Measurements from ENCODE around the gene FEZ2. TPM values are rescaled to one million over a fixed set of nuclear protein-coding genes. Genes with fewer than 3 reads are reported as not detected.

Gene FEZ2
- total and polyA plus RNA-seq, 12 donors, result 13.9 to 103 (median 63.5) TPM

DNA sequence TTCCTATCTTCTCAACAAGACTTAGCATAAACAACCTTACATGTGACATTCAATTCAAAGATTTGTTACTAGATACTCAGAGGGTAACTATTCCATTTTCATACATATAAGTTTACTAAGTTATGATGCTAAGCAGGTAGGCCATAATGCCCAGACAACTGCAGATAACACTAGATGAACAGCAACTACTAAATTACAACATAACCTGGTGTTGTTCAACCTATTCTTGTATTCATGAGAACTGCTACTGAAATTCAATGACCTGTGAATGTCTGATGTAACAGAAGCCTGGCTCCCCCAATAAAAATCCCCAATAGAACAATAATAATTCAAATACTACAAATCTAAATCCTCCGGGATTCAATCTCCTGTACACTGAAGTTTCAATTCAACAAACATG is 24.8 kb downstream of the FEZ2 start:
- intact Hi-C loops (cut with DNase I), result no loop called here
- H3K27me3 ChIP-seq, result no peaks in the 10 kb centered on the region
- no peaks in the 10 kb centered on the region for H3K9me3 ChIP-seq (replicated peaks in 1 of 3)
- no peak overlapping the region for H3K4me3 ChIP-seq
- DNase-seq, result no peak
- whole genome bisulfite sequencing, 4 donors, result 96 to 100% (median 96%) methylated on average over 1 of the region's 1 CpG
- peaks cover 0 to 13% of the 10 kb centered on the region in 2 donors for H3K36me3 ChIP-seq (replicated peaks in 1 of 2)
- H3K27ac ChIP-seq, result peak overlapping the region in 4 of 5 donors; percentile 5 to 63 (median 54)
- TF ChIP-seq POLR2A (IDR thresholded peaks at IDR 0.05), result no peak
- TF ChIP-seq, protein P1, sequence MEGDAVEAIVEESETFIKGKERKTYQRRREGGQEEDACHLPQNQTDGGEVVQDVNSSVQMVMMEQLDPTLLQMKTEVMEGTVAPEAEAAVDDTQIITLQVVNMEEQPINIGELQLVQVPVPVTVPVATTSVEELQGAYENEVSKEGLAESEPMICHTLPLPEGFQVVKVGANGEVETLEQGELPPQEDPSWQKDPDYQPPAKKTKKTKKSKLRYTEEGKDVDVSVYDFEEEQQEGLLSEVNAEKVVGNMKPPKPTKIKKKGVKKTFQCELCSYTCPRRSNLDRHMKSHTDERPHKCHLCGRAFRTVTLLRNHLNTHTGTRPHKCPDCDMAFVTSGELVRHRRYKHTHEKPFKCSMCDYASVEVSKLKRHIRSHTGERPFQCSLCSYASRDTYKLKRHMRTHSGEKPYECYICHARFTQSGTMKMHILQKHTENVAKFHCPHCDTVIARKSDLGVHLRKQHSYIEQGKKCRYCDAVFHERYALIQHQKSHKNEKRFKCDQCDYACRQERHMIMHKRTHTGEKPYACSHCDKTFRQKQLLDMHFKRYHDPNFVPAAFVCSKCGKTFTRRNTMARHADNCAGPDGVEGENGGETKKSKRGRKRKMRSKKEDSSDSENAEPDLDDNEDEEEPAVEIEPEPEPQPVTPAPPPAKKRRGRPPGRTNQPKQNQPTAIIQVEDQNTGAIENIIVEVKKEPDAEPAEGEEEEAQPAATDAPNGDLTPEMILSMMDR (IDR thresholded peaks at IDR 0.05), result no peak
- peaks cover 18 to 26% of the 10 kb centered on the region in 2 donors for H3K4me1 ChIP-seq (replicated peaks in 1 of 2)

DNA sequence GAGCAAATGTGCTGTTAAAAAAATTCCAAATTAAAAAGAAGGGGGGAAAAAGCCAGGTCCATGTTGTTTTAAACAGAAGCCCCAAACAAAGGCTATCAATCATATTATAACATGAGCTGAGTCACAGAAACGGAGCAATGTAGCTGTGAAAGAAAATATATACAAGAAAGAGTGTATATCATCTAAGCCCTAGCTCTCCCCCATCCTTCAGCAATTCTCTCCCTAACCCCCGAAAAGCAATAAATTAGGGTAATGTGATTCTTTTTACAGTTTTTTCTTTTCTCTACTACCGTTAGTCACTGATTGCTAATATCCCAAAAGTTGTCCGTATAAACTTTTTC is 25.3 kb downstream of the FEZ2 start:
- no peak overlapping the region for H3K4me3 ChIP-seq
- peaks cover 0 to 8% of the 10 kb centered on the region in 2 donors for H3K36me3 ChIP-seq (replicated peaks in 1 of 2)
- 35 to 45% (median 39%) methylated on average over 4 of the region's 4 CpGs for WGBS, 4 donors
- H3K4me1 ChIP-seq (replicated peaks in 1 of 2), result peaks cover 23 to 30% of the 10 kb centered on the region in 2 donors
- peak overlapping the region in 4 of 5 donors; percentile 5 to 63 (median 54) for H3K27ac ChIP-seq
- intact Hi-C loops (cut with DNase I), result no loop called here
- no peaks in the 10 kb centered on the region for H3K27me3 ChIP-seq
- TF ChIP-seq POLR2A (IDR thresholded peaks at IDR 0.05), result no peak
- TF ChIP-seq, protein P1 (IDR thresholded peaks at IDR 0.05), result no peak
- no peaks in the 10 kb centered on the region for H3K9me3 ChIP-seq (replicated peaks in 1 of 3)
- no peak for DNase-seq

DNA sequence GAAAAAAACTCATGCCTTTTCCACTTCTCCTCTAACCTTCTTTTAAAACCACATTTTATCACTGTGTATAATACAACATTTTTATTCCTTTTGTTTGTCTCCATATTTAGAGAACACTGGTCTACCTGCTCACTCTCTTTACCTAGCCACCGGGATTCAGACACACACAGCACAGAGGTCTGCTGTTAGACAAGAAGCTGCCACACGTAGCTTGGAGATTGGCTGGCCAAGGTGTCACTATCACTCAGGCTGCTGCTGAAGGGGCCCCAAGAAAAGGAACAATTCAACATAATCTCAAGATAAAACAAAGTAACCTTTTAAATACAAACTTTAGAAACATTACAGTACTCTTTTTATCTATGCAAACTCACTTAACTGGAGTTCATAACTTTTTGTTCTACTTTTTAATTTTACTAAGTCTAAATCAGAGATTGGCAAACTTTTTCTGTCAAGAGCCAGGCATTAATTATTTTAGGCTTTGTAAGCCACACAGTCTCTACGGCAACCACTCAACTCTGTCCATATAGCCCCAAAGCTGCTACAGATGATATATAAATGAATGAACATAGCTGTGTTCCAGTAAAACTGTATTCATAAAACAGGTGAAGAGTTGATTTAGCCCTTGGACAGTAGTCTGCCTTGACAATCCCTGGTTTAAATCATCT is 25.8 kb downstream of the FEZ2 start:
- 46 to 57% (median 54%) methylated on average over 3 of the region's 3 CpGs for WGBS, 4 donors
- TF ChIP-seq, protein P1 (IDR thresholded peaks at IDR 0.05), result no peak
- no peak for TF ChIP-seq POLR2A (IDR thresholded peaks at IDR 0.05)
- intact Hi-C loops (cut with DNase I), result no loop called here

DNA sequence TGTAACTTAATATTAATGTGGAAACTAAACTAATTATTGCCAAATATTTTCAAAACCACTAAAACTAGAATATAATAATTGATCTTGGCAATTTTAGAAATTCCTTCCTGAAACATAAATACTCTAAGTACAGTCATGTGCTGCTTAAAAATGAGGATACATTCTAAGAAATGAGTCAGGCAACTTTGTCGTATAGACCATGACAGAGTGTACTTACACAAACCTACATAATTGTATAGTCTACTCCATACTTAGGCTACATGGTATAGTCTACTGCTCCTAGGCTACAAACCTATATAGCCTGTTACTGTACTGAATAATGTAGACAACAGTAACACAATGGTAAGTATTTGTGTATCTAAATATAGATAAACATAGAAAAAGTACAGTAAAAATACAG is 27.6 kb downstream of the FEZ2 start:
- no peak overlapping the region for H3K27ac ChIP-seq

More for the DNA sequence above, 25.8 kb downstream of the FEZ2 start:
- Histone ChIP-seq H3K27ac (peak overlapping the region in 4 of 5 donors; percentile 5 to 63 (median 54)), H3K9me3 (replicated peaks in 1 of 3) (no peaks in the 10 kb centered on the region), H3K4me1 (replicated peaks in 1 of 2) (peaks cover 26 to 35% of the 10 kb centered on the region in 2 donors), H3K27me3 (no peaks in the 10 kb centered on the region), H3K36me3 (replicated peaks in 1 of 2) (peaks cover 0 to 4% of the 10 kb centered on the region in 2 donors), H3K4me3 (no peak overlapping the region)
- no peak for DNase-seq

More for the DNA sequence above, 27.6 kb downstream of the FEZ2 start:
- Histone ChIP-seq H3K27me3 (no peaks in the 10 kb centered on the region), H3K9me3 (replicated peaks in 1 of 3) (no peaks in the 10 kb centered on the region), H3K36me3 (replicated peaks in 1 of 2) (no peaks in the 10 kb centered on the region), H3K4me1 (replicated peaks in 1 of 2) (peaks cover 26 to 36% of the 10 kb centered on the region in 2 donors), H3K4me3 (no peak overlapping the region)
- TF ChIP-seq POLR2A (IDR thresholded peaks at IDR 0.05), result no peak
- DNase-seq, result no peak
- 91 to 100% (median 93%) methylated on average over 1 of the region's 1 CpG for WGBS, 4 donors
- intact Hi-C loops (cut with DNase I), result no loop called here

Measured in adrenal gland (tissue), 12 donors.